Right renal cortex interstitium (tissue), 3 donors: ENCODE measurements around the gene SCGB1C1. TPM values are rescaled to one million over a fixed set of nuclear protein-coding genes. Genes with fewer than 3 reads are reported as not detected.
"Not testable (repeated sequence)": the region's sequence is repeated elsewhere in the genome, so short reads cannot be mapped to it uniquely, and the experiment has no call there.

Experiments
- DNase-seq, 3 donors: peaks; one replicate each; pipeline ENCODE4 v3.0.0-alpha.2; 2013; ENCODE audit warnings: low read depth in 3 of 3, low spot score in 2 of 3
- polyA plus RNA-seq, 3 donors: library from polyadenylated mRNA; unstranded; fragments of 120-200 nt; gene quantifications; one replicate each; pipeline ENCODE4 v1.2.1, GENCODE V29; 2013; ENCODE audit not compliant: insufficient read length in 3 of 3

SCGB1C1 gene
- polyA plus RNA-seq, 3 donors = 1.3 TPM; not detected in 2

DNA sequence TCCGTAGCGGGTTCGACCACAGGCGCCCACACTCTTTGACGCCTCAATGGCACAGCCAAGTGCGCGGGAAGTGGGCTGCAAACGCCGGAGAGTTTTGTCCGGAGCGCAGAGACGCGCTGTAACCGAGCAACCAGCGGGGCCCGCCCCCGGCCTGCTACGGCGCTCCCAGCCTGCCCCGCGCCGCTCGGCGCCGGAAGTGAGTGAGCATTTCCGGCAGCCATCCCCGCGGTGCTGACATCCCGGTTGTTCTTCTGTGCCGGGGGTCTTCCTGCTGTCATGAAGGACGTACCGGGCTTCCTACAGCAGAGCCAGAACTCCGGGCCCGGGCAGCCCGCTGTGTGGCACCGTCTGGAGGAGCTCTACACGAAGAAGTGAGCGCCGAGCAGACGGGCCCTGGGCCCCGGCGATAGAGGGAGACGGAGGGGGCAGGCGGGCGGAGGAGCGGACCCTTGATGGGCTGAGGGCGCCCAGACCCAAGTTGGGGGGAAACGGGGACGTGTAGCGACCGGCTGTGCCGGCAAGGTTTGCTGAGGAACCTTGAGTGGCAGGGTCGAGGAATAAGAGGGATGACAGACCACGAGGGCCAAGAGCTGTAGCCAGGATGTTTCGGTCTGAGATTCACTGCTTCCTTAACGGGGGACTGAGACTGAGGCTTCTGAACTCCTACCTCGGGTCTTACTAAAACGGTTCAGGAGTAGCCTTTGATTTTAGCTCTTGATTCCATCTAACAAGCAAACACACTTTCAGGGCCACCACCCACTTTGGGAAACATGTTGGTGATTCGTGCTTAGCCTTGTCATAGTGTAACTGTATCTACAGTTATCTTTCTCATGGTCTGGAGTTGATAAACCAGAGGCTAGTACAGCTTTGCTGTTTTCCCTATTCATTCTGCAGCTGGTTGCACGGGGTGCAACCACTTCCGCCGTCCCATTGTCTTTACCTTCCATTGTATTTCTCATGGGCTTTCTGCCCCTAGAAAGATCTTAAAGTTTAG, 44.2 kb downstream of the SCGB1C1 start, which contains the start of gene PSMD13:
Gene PSMD13 (plus strand): TSS at position 203 of the 994 bp plus-strand sequence. CDS start 74 bp downstream, at position 277.
- peak in 2 of 3 donors; percentile 65 to 79 for DNase-seq

DNA sequence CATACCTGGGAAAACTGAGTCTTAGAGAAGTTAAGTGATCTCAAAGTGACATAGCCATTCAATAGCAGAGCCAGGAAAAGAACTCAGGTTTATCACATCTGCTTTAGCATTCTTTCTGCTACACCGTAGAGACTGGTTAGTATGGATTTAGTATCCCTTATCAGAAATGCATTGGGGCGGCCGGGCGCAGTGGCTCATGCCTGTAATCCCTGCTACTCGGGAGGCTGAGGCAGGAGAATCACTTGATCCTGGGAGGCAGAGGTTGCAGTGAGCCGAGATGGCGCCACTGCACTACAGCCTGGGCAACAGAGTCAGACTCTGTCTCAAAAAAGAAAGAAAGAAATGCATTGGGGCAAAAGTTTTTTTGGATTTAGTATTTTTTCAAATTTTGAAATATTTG, 45.5 kb downstream of the SCGB1C1 start:
- not testable (repeated sequence) for DNase-seq

GRCh38 chr11:240315-240714, 47.4 kb downstream of the SCGB1C1 start:
- DNase-seq = no peak

GRCh38 chr11:241634-242033, 48.8 kb downstream of the SCGB1C1 start:
- DNase-seq = no peak

Other genes starting within 250 kb of the SCGB1C1 start
- gene BET1L, start 14.3 kb downstream of the SCGB1C1 start, polyA plus RNA-seq = 10 to 100 TPM; 41.7 to 43.2 (median 41.9) TPM
- 10 to 100 TPM; 81.4 to 94.6 (median 84.7) TPM for gene RIC8A, start 14.6 kb downstream of the SCGB1C1 start, polyA plus RNA-seq
- gene SIRT3, start 43.3 kb downstream of the SCGB1C1 start, polyA plus RNA-seq = 10 to 100 TPM; 23.6 to 27.6 (median 24.8) TPM
- 100 to 1,000 TPM; 129 to 144 (median 132) TPM for gene PSMD13, start 43.9 kb downstream of the SCGB1C1 start, polyA plus RNA-seq
- under 1 TPM; 0.11 to 0.36 (median 0.25) TPM for gene NLRP6, start 85.3 kb downstream of the SCGB1C1 start, polyA plus RNA-seq
- 10 to 100 TPM in 2 of 3 donors, 1 to 10 TPM in 1; 9.1 to 19.2 (median 11.4) TPM for gene PGGHG, start 96.0 kb downstream of the SCGB1C1 start, polyA plus RNA-seq
- gene IFITM5, start 106.4 kb downstream of the SCGB1C1 start, polyA plus RNA-seq = not detected
- gene IFITM2, start 114.7 kb downstream of the SCGB1C1 start, polyA plus RNA-seq = 100 to 1,000 TPM; 156 to 251 (median 209) TPM
- gene IFITM1, start 121.0 kb downstream of the SCGB1C1 start, polyA plus RNA-seq = 10 to 100 TPM; 33.9 to 45.6 (median 43.5) TPM
- 100 to 1,000 TPM; 299 to 430 (median 398) TPM for gene IFITM3, start 127.8 kb downstream of the SCGB1C1 start, polyA plus RNA-seq
- 10 to 100 TPM; 45.9 to 50.1 (median 47.4) TPM for gene B4GALNT4, start 176.4 kb downstream of the SCGB1C1 start, polyA plus RNA-seq
- gene PKP3, start 201.1 kb downstream of the SCGB1C1 start, polyA plus RNA-seq = 1 to 10 TPM; 4.1 to 5.5 (median 4.4) TPM
- gene SIGIRR, start 221.9 kb downstream of the SCGB1C1 start, polyA plus RNA-seq = 10 to 100 TPM; 25.0 to 31.9 (median 25.6) TPM
- gene ANO9, start 248.9 kb downstream of the SCGB1C1 start, polyA plus RNA-seq = 10 to 100 TPM in 1 of 3 donors, 1 to 10 TPM in 2; 6.4 to 10.3 (median 7.0) TPM